IMR-90 (cell line): ENCODE measurements around the gene PDE8B. TPM values are rescaled to one million over a fixed set of nuclear protein-coding genes. Genes with fewer than 3 reads are reported as not detected.

Experiments
- ATAC-seq: fragments of 200-7000 bp; cut with Tn5 transposase; 2 replicates; pipeline ENCODE4 v1.9.1; 2020; ENCODE audit warnings: low read depth, mild to moderate bottlenecking, moderate library complexity
- BruUV-seq: library from RNA; stranded (reverse); fragments of 400-500 nt; replicated peaks from 2 replicates; lab custom pipeline; 2021; lab: Mats Ljungman, UMichigan
- CTCF ChIA-PET: fragments of 300-600 bp; formaldehyde crosslinking; extraction: SDS; loops from one replicate; lab custom pipeline; 2021; ENCODE audit warnings: antibody characterized with exemption; lab: Yijun Ruan, JAX
- POLR2A ChIA-PET: fragments of 300-600 bp; sonication (Branson Sonifier 250); formaldehyde crosslinking; loops from one replicate; lab custom pipeline; 2022; ENCODE audit warnings: antibody characterized with exemption; ENCODE audit not compliant: unreplicated experiment; lab: Charles Lee
- DNase-seq: peaks from one replicate; pipeline ENCODE4 v3.0.0; 2013
- H2AFZ ChIP-seq: replicated peaks from 2 replicates; pipeline ENCODE3; 2013; ENCODE audit warnings: low read length, mild to moderate bottlenecking; ENCODE audit not compliant: poor library complexity
- H2AK5ac ChIP-seq: 2 replicates; pipeline ENCODE4 v1.6.1; 2013; ENCODE audit warnings: low read depth, low read length, inconsistent platforms
- H2AK9ac ChIP-seq: replicated peaks from 2 replicates; pipeline ENCODE3; 2013; ENCODE audit warnings: mild to moderate bottlenecking, low read depth, low read length, moderate library complexity; ENCODE audit not compliant: poor library complexity
- H2BK120ac ChIP-seq: 2 replicates; pipeline ENCODE4 v1.6.1; 2013; ENCODE audit warnings: low read depth, low read length, inconsistent platforms
- H2BK15ac ChIP-seq: 3 replicates; pipeline ENCODE4 v1.6.1; 2013; ENCODE audit warnings: low read depth, low read length, inconsistent platforms
- H2BK20ac ChIP-seq: 2 replicates; pipeline ENCODE4 v1.6.1; 2013; ENCODE audit warnings: low read depth, mild to moderate bottlenecking, inconsistent platforms, low read length, moderate library complexity
- H2BK5ac ChIP-seq: 2 replicates; pipeline ENCODE4 v1.6.1; 2013; ENCODE audit warnings: mild to moderate bottlenecking, low read depth, low read length, inconsistent platforms; ENCODE audit not compliant: poor library complexity, severe bottlenecking
- H3K14ac ChIP-seq: replicated peaks from 2 replicates; pipeline ENCODE4 v1.6.1; 2013; ENCODE audit warnings: low read depth, low read length, inconsistent platforms
- H3K18ac ChIP-seq: 2 replicates; pipeline ENCODE4 v1.6.1; 2013; ENCODE audit warnings: low read depth, low read length, control low read depth
- H3K23ac ChIP-seq: 2 replicates; pipeline ENCODE4 v1.6.1; 2013; ENCODE audit warnings: low read depth, low read length, inconsistent platforms
- H3K27ac ChIP-seq: 2 replicates; pipeline ENCODE4 v1.5.1; 2013; ENCODE audit warnings: mild to moderate bottlenecking, control low read depth, low read length; ENCODE audit not compliant: insufficient read depth
- H3K27me3 ChIP-seq: 2 replicates; pipeline ENCODE4 v1.6.1; 2013; ENCODE audit warnings: low read length; ENCODE audit not compliant: control insufficient read depth, insufficient read depth
- H3K36me3 ChIP-seq: 2 replicates; pipeline ENCODE4 v1.6.1; 2013; ENCODE audit warnings: low read length, mixed read lengths; ENCODE audit not compliant: control insufficient read depth, insufficient read depth
- H3K4ac ChIP-seq: 2 replicates; pipeline ENCODE4 v1.6.1; 2013; ENCODE audit warnings: low read depth, low read length, inconsistent platforms
- H3K4me1 ChIP-seq: 2 replicates; pipeline ENCODE4 v1.6.1; 2013; ENCODE audit warnings: low read length, mixed read lengths; ENCODE audit not compliant: control insufficient read depth, insufficient read depth
- H3K4me2 ChIP-seq: 2 replicates; pipeline ENCODE4 v1.6.1; 2013; ENCODE audit warnings: low read depth, mild to moderate bottlenecking, control low read depth, low read length, moderate library complexity
- H3K4me3 ChIP-seq: 2 replicates; pipeline ENCODE4 v1.5.1; 2013; ENCODE audit warnings: low read depth, mild to moderate bottlenecking, control low read depth, low read length, moderate library complexity; ENCODE audit not compliant: insufficient read depth
- H3K56ac ChIP-seq: 2 replicates; pipeline ENCODE4 v1.6.1; 2013; ENCODE audit warnings: low read length, inconsistent platforms; ENCODE audit not compliant: insufficient read depth; ENCODE audit errors: extremely low read depth
- H3K79me1 ChIP-seq, 2 experiments: 2 replicates each; pipeline ENCODE4 v1.6.1; 2013; ENCODE audit warnings: low read length in 2 of 2, inconsistent platforms in 1 of 2, low read depth in 1 of 2
- H3K9ac ChIP-seq: 2 replicates; pipeline ENCODE4 v1.6.1; 2013; ENCODE audit warnings: low read depth, low read length, control low read depth
- H3K9me1 ChIP-seq: 2 replicates; pipeline ENCODE4 v1.6.1; 2013; ENCODE audit warnings: low read length, inconsistent platforms; ENCODE audit not compliant: insufficient read depth
- H3K9me3 ChIP-seq: 2 replicates; pipeline ENCODE4 v1.6.1; 2013; ENCODE audit warnings: low read length; ENCODE audit not compliant: control insufficient read depth, insufficient read depth
- H4K20me1 ChIP-seq: 2 replicates; pipeline ENCODE4 v1.6.1; 2013; ENCODE audit warnings: low read length, inconsistent platforms; ENCODE audit not compliant: insufficient read depth
- H4K5ac ChIP-seq: 2 replicates; pipeline ENCODE4 v1.6.1; 2013; ENCODE audit warnings: mild to moderate bottlenecking, low read depth, low read length, control low read depth
- H4K8ac ChIP-seq, 2 experiments: 2 replicates each; pipeline ENCODE4 v1.6.1; 2013; ENCODE audit warnings: low read depth in 2 of 2, low read length in 2 of 2, control low read depth in 1 of 2, inconsistent platforms in 1 of 2
- H4K91ac ChIP-seq: 2 replicates; pipeline ENCODE4 v1.6.1; 2013; ENCODE audit warnings: low read depth, low read length, inconsistent platforms; ENCODE audit not compliant: insufficient read depth
- BHLHE40 ChIP-seq: fragments of 150-350 bp; IDR thresholded peaks from 2 replicates; pipeline ENCODE4 v1.6.1; 2016; ENCODE audit warnings: mild to moderate bottlenecking, low read depth, low read length
- CHD1 ChIP-seq: IDR thresholded peaks from 2 replicates; pipeline ENCODE4 v1.6.1; 2012; ENCODE audit warnings: low read depth, low read length, improper control_type of control experiment
- MXI1 ChIP-seq: IDR thresholded peaks from 2 replicates; pipeline ENCODE4 v1.6.1; 2012; ENCODE audit warnings: low read depth, mild to moderate bottlenecking, low read length, moderate library complexity, borderline replicate concordance
- RCOR1 ChIP-seq: IDR thresholded peaks from 2 replicates; pipeline ENCODE4 v1.6.1; 2012; ENCODE audit warnings: mild to moderate bottlenecking, low read length, improper control_type of control experiment; ENCODE audit not compliant: insufficient replicate concordance
- WGBS, 2 experiments: methylation state at CpG; one replicate each; pipeline versions ENCODE4 v1.1.5 to v1.1.7; 2013; ENCODE audit warnings: missing lambda C conversion rate in 2 of 2; ENCODE audit not compliant: insufficient read length in 1 of 2; ENCODE audit errors: extremely low coverage in 2 of 2; 5-methylcytosine and 5-hydroxymethylcytosine counted together
- dilution Hi-C: fragments of 300-500 bp; cut with HindIII; formaldehyde crosslinking; loops from one replicate; pipeline ENCODE4 v1.14.3; 2018; ENCODE audit warnings: low sequenced_read_pairs; ENCODE audit not compliant: unreplicated experiment
- in situ Hi-C: fragments of 300-500 bp; cut with MboI; formaldehyde crosslinking; loops from 3 replicates; pipeline ENCODE4 v1.14.3; 2019; ENCODE audit warnings: low sequenced_read_pairs, inconsistent platforms, mixed read lengths
- intact Hi-C: fragments of 100-400 bp; cut with micrococcal nuclease; formaldehyde crosslinking; loops from 2 replicates; pipeline ENCODE4 v1.10.0; 2022
- polyA plus RNA-seq, 3 experiments: library from polyadenylated mRNA; depleted of rRNA; stranded (reverse); fragments of >200 nt; gene quantifications; 2 replicates each; pipeline ENCODE4 v1.2.3, GENCODE V29; 2012; ENCODE audit warnings: low replicate concordance in 1 of 3
- total RNA-seq: library from RNA; depleted of rRNA; stranded (reverse); fragments of >200 nt; gene quantifications from 2 replicates; pipeline ENCODE4 v1.2.3, GENCODE V29; 2012
- TF ChIP-seq, protein P1 (sequence below): fragments of 150-350 bp; IDR thresholded peaks from 2 replicates; pipeline ENCODE4 v1.6.1; 2017; ENCODE audit warnings: mild to moderate bottlenecking, antibody characterized with exemption, low read length, low read depth

The PDE8B gene
- total and polyA plus RNA-seq, 2 of the 4 experiments (the other 2 are of a cell fraction): under 0.01 to 0.03 TPM

GRCh38 chr5:77366717-77367500 lies 156.4 kb downstream of the PDE8B start:
- Histone ChIP-seq H2AK5ac (no peak overlapping the region), H3K9me1 (no peaks in the 10 kb centered on the region; the same call in 1 of the 2 replicates), H2BK120ac (no peak overlapping the region), H4K20me1 (no peaks in the 10 kb centered on the region), H3K18ac (no peak overlapping the region), H3K4me1 (no peaks in the 10 kb centered on the region), H2BK15ac (no peak overlapping the region), H2BK20ac (no peak overlapping the region), H2BK5ac (no peak overlapping the region), H4K8ac (no peak overlapping the region), H4K5ac (no peak overlapping the region), H3K27me3 (peaks cover 4% of the 10 kb centered on the region), H3K9ac (no peak overlapping the region), H3K23ac (no peak overlapping the region), H3K9me3 (no peaks in the 10 kb centered on the region), H3K56ac (no peak overlapping the region), H3K36me3 (no peaks in the 10 kb centered on the region), H3K27ac (no peak overlapping the region), H4K91ac (no peak overlapping the region), H2AFZ (no peak overlapping the region), H3K4ac (no peak overlapping the region), H3K79me1 (no peaks in the 10 kb centered on the region), H2AK9ac (no peak overlapping the region), H3K14ac (peak overlapping the region; percentile 51; the same call in 1 of the 2 replicates), H3K4me3 (no peak overlapping the region), H3K4me2 (no peak overlapping the region)
- no peak for TF ChIP-seq RCOR1
- TF ChIP-seq CHD1: no peak
- TF ChIP-seq, protein P1, sequence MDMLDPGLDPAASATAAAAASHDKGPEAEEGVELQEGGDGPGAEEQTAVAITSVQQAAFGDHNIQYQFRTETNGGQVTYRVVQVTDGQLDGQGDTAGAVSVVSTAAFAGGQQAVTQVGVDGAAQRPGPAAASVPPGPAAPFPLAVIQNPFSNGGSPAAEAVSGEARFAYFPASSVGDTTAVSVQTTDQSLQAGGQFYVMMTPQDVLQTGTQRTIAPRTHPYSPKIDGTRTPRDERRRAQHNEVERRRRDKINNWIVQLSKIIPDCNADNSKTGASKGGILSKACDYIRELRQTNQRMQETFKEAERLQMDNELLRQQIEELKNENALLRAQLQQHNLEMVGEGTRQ: no peak
- no peak for TF ChIP-seq MXI1
- no peak for TF ChIP-seq BHLHE40
- WGBS, 2 experiments: 83% methylated on average over 3 of the region's 5 CpGs; no CpG with 5 or more reads in 1 of the 2 experiments
- no peak for ATAC-seq
- no peak for DNase-seq
- in situ Hi-C loops: no loop called here
- dilution Hi-C loops: no loop called here
- BruUV-seq: no TSS peak
- ChIA-PET CTCF (no interaction called here), POLR2A (no interaction called here)
- intact Hi-C loops: no loop called here
